GM21576 (cell line): ENCODE measurements around the gene DOCK2.

ENCODE experiments used
- ATAC-seq: cut with Tn5 transposase; IDR thresholded peaks from one replicate; pipeline ENCODE4 v1.9.1; 2021; ENCODE audit warnings: mild to moderate bottlenecking, moderate library complexity; ENCODE audit not compliant: unreplicated experiment

The DOCK2 gene

DNA sequence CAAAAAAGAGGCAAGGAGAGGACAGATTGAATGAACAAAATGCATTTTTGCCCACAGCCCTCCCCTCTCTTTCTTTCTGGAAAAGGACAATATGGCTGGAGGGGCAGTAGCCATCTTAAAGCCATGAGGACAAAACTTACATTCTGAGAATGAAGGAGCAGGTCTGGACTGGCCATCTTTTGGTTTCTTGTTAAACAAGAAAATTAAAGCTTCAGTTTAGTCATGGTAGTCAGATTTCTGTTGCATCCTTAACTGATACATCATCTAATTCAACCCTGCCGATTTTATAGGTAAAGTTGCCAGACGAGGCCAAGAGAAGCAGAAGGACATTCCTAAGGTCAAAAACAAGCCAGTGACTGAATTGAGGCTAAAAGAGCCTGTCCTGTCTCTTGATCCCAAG is 374.7 kb downstream of the DOCK2 start:
- no peak for ATAC-seq

DNA sequence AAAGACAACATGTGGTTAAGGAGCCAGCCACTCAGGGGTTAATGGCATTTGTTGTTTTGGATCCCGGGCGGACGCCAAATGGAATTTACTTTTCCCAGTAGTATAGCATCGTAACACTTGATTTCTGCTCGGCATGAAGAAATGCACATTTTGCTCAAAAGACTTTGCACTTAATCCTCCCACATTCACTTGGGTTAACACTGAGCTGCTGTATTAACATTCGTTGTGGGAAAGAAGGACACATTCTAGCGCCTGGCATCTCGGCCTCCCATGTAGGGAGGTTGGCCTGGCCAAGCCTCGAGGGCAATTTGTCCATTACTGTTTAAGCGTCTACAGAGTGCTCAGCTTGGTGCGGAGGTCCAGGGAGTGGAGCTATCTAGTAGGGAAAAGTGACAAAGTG is 375.5 kb downstream of the DOCK2 start:
- ATAC-seq = no peak

DNA sequence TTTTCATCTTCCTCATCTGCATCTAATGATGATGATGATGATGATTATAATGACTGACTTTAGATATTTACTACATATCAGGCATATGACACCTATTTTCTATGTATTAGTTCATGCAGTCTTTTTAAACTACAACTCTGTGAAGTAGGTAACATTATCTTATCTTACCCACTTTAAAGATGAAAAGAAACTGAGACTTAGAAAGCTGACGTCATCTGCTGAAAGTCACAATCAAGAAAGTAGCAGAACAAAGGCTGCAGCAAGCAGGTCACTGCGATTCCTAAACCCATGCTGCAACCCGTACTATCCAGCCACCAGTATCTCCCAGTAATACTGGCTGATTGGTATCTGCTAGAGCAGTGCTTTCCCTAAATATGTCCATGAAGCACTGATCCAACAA is 383.3 kb downstream of the DOCK2 start:
- ATAC-seq = no peak

DNA sequence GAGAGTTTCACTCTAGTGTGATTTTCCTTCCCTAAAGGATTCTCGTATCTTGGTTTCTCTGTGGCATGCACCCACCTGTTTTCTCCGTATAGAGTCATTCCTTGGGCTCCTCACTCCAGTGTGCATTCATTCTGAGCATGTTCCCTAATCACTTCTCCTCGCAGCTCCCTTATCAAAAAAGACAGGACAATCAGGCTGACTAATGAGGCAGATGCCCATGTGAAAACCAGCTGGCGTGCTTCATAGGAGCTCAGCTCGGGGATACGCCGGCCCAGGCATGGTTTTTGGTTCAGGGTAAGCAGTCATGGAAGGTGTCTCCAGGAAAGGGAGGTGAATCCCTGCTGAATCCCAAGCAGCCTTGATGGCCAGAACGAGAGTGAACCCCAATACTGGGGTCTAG is 384.4 kb downstream of the DOCK2 start:
- ATAC-seq = no peak

DNA sequence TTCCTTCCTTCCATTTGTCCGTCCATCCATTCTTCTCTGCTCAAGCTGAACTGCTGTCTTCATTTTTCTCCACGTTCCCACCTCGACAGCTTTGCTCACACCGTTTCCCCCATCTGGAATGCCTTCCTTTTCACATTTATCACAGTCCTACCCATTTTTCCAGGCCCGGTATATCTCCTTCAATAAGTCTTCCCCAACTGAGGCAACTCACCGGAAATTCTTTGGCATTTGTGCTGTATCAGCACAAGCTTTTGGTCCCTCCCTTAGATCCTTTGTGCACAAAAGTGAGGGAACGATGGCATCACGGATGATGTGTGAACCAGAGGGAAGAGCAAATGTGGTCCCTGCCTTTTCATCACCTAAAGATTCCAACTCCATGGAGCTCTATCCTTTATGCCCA is 388.8 kb downstream of the DOCK2 start:
- ATAC-seq = no peak

DNA sequence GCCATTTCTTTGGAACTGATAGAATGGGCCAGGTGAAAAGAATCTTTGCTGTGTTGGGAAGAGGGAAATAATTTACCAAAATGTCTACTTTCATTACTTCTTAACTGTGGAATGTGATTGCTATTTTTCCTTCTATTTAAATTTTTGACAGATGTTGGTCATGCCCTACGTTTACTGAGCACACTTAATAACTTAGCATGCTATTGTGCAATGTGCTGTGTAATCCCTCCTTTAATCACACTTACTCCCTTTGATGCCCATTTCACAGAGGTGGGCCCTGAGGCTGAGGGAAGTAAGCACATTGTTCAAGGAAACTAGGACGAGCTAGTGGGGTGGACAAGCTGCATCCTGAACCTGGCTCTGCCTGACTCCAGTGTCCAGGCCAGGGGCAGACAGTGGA is 391.0 kb downstream of the DOCK2 start:
- ATAC-seq = no peak

DNA sequence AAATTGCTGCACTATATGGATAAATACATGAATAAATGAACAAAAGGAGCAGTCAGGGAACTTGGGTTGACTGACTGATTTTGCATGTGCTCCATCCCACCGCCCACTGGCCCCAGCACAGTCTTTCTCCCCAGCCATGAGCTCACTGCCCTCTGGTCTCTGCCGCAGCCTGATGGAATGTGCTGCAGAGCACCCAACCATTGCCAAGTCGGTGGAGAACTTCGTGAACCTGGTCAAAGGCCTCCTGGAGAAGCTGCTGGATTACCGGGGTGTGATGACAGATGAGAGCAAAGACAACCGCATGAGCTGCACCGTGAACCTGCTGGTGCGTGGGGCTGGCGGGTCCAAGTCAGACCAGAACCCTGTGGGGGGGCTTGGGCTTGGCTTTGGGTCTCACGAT is 397.2 kb downstream of the DOCK2 start:
- no peak for ATAC-seq

DNA sequence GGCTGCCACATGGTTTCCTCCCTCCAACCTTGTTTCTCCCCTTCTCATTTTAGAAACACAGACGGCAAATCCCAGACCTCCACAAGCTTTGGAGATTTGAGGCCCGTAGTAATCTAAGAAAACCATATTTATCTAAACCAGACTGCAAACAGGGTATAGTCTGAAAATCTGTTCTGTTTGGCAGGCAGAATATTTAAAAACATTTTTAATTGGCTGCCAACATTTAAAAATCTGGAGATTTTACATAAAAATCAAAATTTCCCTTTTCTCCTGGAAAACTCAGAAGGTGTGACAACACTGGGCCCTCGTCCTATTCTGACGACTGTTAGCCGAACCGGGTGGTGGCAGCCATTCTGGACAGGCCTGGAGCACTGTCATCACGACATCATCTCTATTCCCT is 401.2 kb downstream of the DOCK2 start:
- no peak for ATAC-seq

DNA sequence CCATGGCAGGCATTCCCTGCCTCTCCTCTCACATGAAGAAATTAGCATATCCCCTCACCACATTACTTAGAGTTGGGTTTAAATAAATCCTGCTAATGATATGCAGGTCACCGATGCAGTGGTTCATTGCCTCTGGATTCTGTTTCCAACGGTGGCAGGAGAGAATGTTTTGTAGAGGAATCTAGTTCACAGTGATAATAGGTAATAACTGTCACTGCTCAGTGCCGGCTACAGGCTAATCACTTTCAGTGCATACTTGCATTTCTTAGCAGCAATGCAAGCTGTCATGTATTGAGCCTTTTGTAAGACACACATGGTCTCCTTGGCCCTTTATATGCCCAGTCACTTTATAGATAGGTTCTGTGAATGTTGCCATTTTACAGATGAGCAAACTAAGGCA is 402.8 kb downstream of the DOCK2 start:
- no peak for ATAC-seq

DNA sequence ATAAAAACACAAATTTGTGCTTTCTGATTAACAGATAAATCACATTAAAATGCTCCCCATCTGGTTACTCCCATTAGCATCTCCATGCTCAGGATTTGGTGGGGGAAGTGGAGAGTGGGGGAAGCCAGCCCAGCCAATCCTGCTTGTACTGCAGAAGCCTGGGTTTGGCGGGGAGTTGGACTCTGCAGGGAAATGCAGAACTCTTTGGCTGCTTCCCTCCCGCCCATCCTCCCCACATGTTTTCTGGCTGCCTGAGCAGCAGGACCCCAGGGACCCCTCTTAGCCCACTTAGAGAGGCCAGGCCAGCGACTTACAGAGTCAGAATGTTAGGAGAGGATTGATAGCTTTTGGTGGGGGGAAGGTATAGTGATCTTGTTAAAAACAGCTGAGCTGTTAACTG is 409.2 kb downstream of the DOCK2 start:
- ATAC-seq = no peak

DNA sequence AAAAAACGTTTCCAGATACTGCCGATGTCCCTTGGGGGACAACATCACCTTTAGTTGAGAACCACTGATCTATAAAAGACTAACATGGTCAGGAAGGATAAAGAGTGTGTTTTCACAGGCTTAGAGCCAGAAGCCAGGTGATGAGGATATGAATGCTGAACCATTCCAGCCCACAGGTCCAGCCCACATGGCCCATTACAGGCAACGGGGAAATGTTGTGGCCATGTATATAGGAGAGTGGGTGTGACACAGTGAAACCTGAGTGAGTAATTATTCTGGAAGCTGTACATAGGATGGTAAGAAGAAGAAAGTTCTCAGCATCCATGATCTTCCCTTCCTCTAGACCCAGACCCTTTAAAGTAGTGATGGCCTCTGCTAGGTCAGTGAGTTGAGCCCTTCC is 412.6 kb downstream of the DOCK2 start:
- no peak for ATAC-seq

DNA sequence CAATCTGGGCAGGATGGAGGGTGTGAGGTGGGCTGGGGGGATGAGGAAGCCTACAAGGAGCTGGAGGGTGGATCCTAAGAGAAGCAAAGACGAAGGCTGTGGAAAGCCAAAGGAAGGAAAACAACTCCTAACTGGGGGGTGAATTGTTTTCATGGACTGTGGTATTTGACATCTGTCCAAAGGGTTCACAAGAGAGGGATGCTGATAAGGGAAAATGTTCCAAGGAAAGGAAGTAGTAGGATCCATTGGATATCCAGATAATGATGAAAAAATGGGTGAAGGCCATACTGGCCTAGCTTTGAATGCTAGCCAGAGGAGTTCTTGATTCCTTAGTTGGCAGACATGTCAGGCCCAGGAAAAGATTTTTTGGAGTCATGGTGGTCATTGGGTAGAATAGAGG is 416.8 kb downstream of the DOCK2 start:
- ATAC-seq = no peak

DNA sequence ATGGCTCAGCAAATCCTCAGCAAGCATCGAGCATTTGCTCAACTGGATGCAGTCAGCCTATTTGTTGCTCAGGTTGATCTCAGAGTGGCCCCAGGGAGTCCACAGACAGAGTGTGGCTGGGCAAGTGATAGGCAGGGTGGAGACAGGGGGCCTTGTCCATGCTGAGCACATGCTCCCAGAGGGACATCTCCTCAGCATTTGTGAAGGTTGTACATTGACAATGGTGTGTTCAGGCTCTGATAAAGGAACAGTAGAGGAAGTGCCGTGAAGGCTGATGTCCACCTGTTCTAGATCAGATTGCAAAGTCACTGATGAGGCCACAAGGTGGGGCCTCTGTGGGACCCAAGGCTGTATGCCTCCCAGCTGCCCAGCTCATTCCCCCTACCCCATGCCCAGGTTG is 418.5 kb downstream of the DOCK2 start:
- no peak for ATAC-seq

DNA sequence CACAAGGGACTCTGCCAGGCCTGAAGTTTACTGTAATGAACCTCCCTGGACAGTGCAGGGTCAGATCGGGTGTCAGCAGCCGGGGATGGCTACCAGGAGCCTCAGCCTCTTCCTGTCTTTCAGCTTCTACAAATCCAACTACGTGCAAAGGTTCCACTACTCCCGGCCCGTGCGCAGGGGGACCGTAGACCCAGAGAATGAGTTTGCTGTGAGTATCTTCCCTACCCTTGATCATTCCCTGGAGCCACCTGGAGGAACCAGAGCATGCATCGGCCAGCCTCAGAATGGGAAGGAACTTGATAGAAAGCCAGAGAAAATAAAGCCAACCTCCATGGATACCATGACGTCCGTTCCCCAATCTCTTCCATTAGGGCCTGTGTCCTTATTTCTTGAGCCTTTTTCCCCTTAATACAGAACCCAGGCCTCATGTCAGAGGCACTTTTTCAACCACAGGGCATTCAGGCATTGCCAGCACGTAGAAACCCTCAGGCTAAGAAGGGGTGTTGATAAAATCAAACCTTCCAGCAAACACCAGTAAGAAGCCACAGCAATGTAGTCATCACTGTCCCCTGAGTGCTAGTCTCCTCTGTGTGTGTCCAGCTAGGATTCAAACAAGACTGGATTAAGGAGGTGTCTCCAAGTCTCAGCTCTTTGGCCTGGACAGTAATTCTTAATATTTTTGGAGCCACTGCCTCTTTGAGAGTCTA is 419.6 kb downstream of the DOCK2 start:
- no peak for ATAC-seq

DNA sequence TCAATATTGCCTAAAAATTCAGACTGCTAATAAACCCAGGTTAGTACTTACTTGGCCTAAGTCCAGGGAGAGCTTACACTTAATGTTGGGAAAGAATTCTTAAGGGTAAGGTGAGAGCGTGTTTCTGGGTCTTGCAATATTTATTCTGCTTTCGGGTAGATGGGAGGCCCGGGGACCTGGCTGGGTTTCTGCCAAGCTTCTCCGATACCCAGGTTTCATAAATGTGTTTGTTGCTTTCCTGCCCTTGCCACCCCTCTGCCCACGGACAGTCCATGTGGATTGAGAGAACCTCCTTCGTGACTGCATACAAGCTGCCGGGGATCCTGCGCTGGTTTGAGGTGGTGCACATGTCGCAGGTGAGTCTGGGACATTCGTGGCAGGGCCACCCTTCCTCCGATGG is 420.2 kb downstream of the DOCK2 start:
- no peak for ATAC-seq

DNA sequence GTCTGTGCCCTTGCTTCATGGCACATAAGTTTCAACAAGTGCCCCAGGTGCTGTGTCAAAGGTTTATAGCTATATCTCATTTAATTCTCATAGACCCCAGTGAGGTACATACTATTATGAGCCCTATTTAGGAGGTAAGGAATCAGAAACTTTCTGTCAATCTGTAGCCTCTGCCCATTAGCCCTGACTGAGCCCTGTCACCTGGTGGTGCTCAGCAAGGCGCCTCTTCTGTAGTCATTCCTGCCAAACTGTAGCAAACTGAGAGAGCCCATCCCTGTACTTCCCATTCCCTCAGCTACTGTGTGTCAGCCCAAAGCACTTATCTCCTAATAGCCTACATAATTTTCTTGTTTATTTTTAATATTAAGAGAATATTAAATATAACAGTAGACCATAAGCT is 422.1 kb downstream of the DOCK2 start:
- no peak for ATAC-seq

DNA sequence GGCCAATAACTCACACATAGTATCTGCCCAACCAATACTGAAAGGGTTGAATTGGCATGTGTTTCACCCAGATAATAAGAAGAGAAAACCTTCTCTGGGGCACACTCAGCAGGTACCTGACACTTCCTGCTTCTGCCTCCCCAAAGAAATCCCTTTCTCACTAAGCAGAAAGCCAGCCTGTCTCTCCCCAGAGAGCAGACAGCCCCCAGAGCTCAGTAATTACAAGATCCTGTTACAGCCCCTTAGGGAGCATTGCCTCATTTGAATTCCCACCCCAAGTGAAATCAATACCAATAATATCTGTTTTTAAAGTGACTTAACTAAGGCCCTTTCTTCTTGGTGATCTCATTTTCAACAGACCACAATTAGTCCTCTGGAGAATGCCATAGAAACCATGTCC is 430.1 kb downstream of the DOCK2 start:
- no peak for ATAC-seq

DNA sequence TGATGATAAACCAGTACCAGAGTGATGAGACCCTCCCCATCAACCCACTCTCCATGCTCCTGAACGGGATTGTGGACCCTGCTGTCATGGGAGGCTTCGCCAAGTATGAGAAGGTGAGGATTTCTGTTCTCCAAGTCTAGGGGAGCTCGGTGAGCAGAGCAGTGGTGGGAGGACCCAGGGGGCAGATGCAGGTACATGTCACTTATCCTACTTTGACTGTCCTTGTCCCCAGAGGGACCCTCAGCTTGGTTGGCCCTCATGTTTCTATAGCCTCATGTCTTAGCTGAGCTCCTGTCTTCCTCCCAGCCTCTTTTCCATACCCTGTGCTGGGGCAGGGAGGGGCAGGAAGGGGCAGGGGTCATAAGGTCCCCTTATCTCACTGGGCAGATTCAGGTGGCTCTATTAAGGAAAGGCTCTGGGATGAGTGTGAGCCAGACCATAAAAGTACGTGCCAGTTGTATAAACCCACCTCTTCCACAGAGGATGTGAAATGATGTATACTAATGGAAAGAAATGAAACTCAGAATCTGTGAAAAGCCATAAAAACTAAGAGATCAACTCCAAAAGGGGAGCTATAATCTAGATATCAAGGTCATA is 430.6 kb downstream of the DOCK2 start:
- ATAC-seq = no peak

DNA sequence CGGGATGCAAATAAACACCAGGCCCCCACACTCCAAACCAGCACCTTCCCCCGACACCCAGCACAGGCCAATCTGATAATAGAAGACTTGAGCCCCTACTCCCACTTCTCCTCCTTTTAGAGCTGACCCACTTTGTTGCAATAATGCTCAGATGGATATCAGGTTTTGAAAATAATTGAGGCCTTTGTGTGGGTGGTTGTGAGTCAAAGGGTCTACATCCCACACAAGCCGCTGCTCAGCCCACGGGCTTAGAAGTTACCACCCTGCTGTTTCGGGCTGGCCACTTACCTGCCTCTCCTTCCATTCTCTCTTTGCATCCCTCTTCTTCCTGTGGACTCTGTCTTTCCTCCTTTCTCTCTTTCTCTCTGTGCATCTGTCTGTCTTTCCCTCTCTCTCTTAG is 432.4 kb downstream of the DOCK2 start:
- ATAC-seq = no peak

DNA sequence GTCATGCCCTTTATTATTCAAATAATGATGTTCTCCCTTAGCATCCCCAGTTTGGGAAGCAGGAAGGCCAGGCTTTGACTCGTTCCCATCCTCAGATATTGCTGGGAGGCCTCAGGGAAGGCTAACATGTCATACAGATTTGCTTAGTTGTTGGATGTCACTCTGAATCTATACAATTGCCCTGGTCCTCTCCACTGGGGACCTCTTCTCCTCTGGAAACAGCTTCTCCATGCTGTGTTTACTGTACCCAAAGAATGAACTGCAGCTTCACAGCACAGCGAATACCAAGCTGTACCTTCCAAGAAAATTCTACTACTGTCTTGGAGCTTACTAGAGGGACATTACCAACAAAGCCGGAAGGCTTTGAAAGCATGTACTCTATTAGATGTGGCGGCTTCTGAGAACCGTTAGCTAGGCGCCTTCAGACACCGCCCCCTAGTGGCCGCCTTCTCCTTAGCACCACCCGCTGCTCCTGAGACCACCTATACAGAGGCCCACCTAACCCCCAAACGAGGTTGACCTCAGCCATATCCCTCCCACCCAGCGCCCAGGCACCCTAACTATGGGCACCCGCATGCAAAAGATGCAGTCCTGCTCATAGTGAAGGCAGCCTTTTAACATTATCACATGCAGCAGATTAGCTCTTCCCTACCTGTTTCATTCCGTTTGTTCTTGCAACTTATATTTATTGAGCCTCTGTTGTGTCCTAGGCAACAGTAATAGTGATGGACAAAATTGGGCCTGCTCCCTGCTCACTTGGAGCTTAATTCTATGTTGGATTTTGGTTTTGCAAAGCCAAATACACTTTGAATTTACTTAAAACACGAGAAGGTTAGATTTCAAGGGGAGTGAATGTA is 433.7 kb downstream of the DOCK2 start:
- no peak for ATAC-seq

DNA sequence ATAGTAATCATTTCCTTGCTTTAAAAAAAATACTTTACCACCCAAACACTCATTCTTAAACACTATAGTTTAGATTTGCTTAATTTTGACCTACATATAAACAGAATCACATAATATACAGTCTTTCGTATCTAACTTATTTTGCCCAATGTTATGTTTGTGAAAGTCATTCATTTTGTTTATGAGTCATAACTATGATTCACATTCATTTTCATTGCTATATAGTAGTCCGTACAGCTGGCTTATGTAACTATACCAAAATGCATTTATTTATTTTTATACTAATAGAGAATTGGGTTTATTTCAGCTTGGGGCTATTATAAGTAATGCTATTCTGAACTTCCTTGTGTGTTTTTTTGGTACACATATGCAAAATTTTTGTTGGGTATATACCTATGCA is 434.7 kb downstream of the DOCK2 start:
- no peak for ATAC-seq

DNA sequence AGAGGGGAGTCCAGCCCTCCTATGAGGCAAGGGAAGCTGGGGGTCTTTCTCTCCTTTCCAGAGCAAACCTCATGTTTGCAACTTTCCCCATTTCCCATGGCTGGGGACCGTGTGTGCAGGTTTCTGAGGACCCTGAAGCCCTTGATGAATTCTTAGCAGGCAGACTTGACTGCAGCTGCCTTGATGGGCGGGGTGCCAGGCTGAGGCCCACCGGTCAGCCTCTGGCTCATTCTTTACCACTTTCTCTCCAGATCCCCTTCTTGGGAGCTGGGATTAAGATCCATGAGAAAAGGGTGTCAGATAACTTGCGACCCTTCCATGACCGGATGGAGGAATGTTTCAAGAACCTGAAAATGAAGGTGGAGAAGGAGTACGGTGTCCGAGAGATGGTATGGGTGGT is 438.6 kb downstream of the DOCK2 start:
- ATAC-seq = no peak
